Muscle layer of colon (tissue), 2 donors: Measurements from ENCODE around the gene CDC14A.

Experiments
- H3K27ac ChIP-seq: one replicate; pipeline ENCODE4 v1.7.0; 2013; ENCODE audit warnings: low read depth, mild to moderate bottlenecking, low read length, moderate library complexity
- H3K27me3 ChIP-seq, 2 donors: one replicate each; pipeline ENCODE4 v1.7.0; 2013; ENCODE audit warnings: low read length in 2 of 2, mild to moderate bottlenecking in 2 of 2; ENCODE audit not compliant: insufficient read depth in 2 of 2, control insufficient read depth in 1 of 2
- H3K36me3 ChIP-seq: one replicate; pipeline ENCODE4 v1.7.0; 2013; ENCODE audit warnings: mild to moderate bottlenecking, low read length; ENCODE audit not compliant: insufficient read depth
- H3K4me1 ChIP-seq: one replicate; pipeline ENCODE4 v1.7.0; 2013; ENCODE audit warnings: mild to moderate bottlenecking, low read length; ENCODE audit not compliant: insufficient read depth
- H3K4me3 ChIP-seq, 2 donors: one replicate each; pipeline ENCODE4 v1.7.0; 2013; ENCODE audit warnings: low read length in 2 of 2, low read depth in 1 of 2, mild to moderate bottlenecking in 1 of 2, moderate library complexity in 1 of 2
- H3K9ac ChIP-seq: one replicate; pipeline ENCODE4 v1.7.0; 2013; ENCODE audit warnings: low read length
- H3K9me3 ChIP-seq: one replicate; pipeline ENCODE4 v1.7.0; 2013; ENCODE audit warnings: mild to moderate bottlenecking, low read length
- donor health status: abdominal sarcoma.
- donor health status: Adenocarcinoma of cecum.

The CDC14A gene

GRCh38 chr1:100352267-100353070 is at the start of gene CDC14A:
Gene CDC14A (plus strand): TSS chr1:100352506. CDS start chr1:100352955, 449 bp downstream.
- Histone ChIP-seq H3K27ac (peak within 1 kb of the TSS; percentile 94), H3K36me3 (peaks cover 7% of the 10 kb centered on the region)

GRCh38 chr1:100302739-100303138 is 49.6 kb upstream of the CDC14A start:
- no peaks in the 10 kb centered on the region for H3K9me3 ChIP-seq
- no peaks in the 10 kb centered on the region for H3K27me3 ChIP-seq
- H3K36me3 ChIP-seq: no peaks in the 10 kb centered on the region
- peaks cover 8% of the 10 kb centered on the region for H3K4me1 ChIP-seq
- no peak overlapping the region for H3K27ac ChIP-seq
- H3K4me3 ChIP-seq: no peak overlapping the region
- no peak overlapping the region for H3K9ac ChIP-seq

More at GRCh38 chr1:100352267-100353070, at the start of gene CDC14A:
- Histone ChIP-seq H3K27me3 (no peaks in the 10 kb centered on the region), H3K9ac (peak within 1 kb of the TSS; percentile 49), H3K9me3 (no peaks in the 10 kb centered on the region), H3K4me3 (peak within 1 kb of the TSS; percentile 91 to 94), H3K4me1 (peaks cover 34% of the 10 kb centered on the region)

- peaks cover 8% of the 10 kb centered on the region for H3K4me1 ChIP-seq
- no peak overlapping the region for H3K4me3 ChIP-seq
- H3K36me3 ChIP-seq: no peaks in the 10 kb centered on the region
- H3K9me3 ChIP-seq: no peaks in the 10 kb centered on the region
- H3K27ac ChIP-seq: no peak overlapping the region
- no peak overlapping the region for H3K9ac ChIP-seq
- no peaks in the 10 kb centered on the region for H3K27me3 ChIP-seq
Observed at GRCh38 chr1:100304227-100304626, 48.1 kb upstream of the CDC14A start.

- H3K9me3 ChIP-seq: no peaks in the 10 kb centered on the region
- H3K36me3 ChIP-seq: no peaks in the 10 kb centered on the region
- no peak overlapping the region for H3K9ac ChIP-seq
- no peak overlapping the region for H3K4me3 ChIP-seq
- no peaks in the 10 kb centered on the region for H3K27me3 ChIP-seq
- no peak overlapping the region for H3K27ac ChIP-seq
- peaks cover 4% of the 10 kb centered on the region for H3K4me1 ChIP-seq
Observed at GRCh38 chr1:100304921-100305320, 47.4 kb upstream of the CDC14A start.

- no peak overlapping the region for H3K9ac ChIP-seq
- no peak overlapping the region for H3K4me3 ChIP-seq
- H3K9me3 ChIP-seq: no peaks in the 10 kb centered on the region
- no peak overlapping the region for H3K27ac ChIP-seq
- no peaks in the 10 kb centered on the region for H3K4me1 ChIP-seq
- H3K27me3 ChIP-seq: no peaks in the 10 kb centered on the region
- H3K36me3 ChIP-seq: no peaks in the 10 kb centered on the region
Observed at GRCh38 chr1:100305954-100306353, 46.4 kb upstream of the CDC14A start.

- H3K27ac ChIP-seq: no peak overlapping the region
- no peaks in the 10 kb centered on the region for H3K9me3 ChIP-seq
- H3K4me3 ChIP-seq: no peak overlapping the region
- H3K36me3 ChIP-seq: no peaks in the 10 kb centered on the region
- H3K9ac ChIP-seq: no peak overlapping the region
- H3K27me3 ChIP-seq: no peaks in the 10 kb centered on the region
- H3K4me1 ChIP-seq: no peaks in the 10 kb centered on the region
Observed at GRCh38 chr1:100306735-100307313, 45.5 kb upstream of the CDC14A start.

- Histone ChIP-seq H3K9me3 (no peaks in the 10 kb centered on the region), H3K27me3 (no peaks in the 10 kb centered on the region), H3K36me3 (no peaks in the 10 kb centered on the region), H3K9ac (no peak overlapping the region), H3K27ac (no peak overlapping the region), H3K4me1 (no peaks in the 10 kb centered on the region), H3K4me3 (no peak overlapping the region)
Observed at GRCh38 chr1:100308777-100309176, 43.5 kb upstream of the CDC14A start.

- no peaks in the 10 kb centered on the region for H3K4me1 ChIP-seq
- H3K36me3 ChIP-seq: no peaks in the 10 kb centered on the region
- H3K4me3 ChIP-seq: no peak overlapping the region
- H3K27ac ChIP-seq: no peak overlapping the region
- H3K9ac ChIP-seq: no peak overlapping the region
- no peaks in the 10 kb centered on the region for H3K9me3 ChIP-seq
- H3K27me3 ChIP-seq: no peaks in the 10 kb centered on the region
Observed at GRCh38 chr1:100309863-100310262, 42.4 kb upstream of the CDC14A start.

GRCh38 chr1:100313382-100313781 is 38.9 kb upstream of the CDC14A start:
- H3K9me3 ChIP-seq: no peaks in the 10 kb centered on the region
- no peaks in the 10 kb centered on the region for H3K27me3 ChIP-seq
- H3K4me1 ChIP-seq: no peaks in the 10 kb centered on the region
- H3K36me3 ChIP-seq: no peaks in the 10 kb centered on the region
- H3K27ac ChIP-seq: no peak overlapping the region
- H3K9ac ChIP-seq: no peak overlapping the region
- no peak overlapping the region for H3K4me3 ChIP-seq

- H3K4me1 ChIP-seq: no peaks in the 10 kb centered on the region
- no peak overlapping the region for H3K27ac ChIP-seq
- H3K9me3 ChIP-seq: peaks cover 5% of the 10 kb centered on the region
- H3K9ac ChIP-seq: no peak overlapping the region
- H3K36me3 ChIP-seq: no peaks in the 10 kb centered on the region
- no peaks in the 10 kb centered on the region for H3K27me3 ChIP-seq
- no peak overlapping the region for H3K4me3 ChIP-seq
Observed at GRCh38 chr1:100316622-100317021, 35.7 kb upstream of the CDC14A start.

- Histone ChIP-seq H3K4me1 (no peaks in the 10 kb centered on the region), H3K9ac (no peak overlapping the region), H3K9me3 (peaks cover 5% of the 10 kb centered on the region), H3K27me3 (no peaks in the 10 kb centered on the region), H3K36me3 (no peaks in the 10 kb centered on the region), H3K4me3 (no peak overlapping the region), H3K27ac (no peak overlapping the region)
Observed at GRCh38 chr1:100320311-100321099, 31.8 kb upstream of the CDC14A start.
